Stomach (tissue), 4 donors: ENCODE measurements around the gene SCN8A.

Source experiments
- EP300 ChIP-seq: sonication (generic); formaldehyde crosslinking; IDR thresholded peaks from one replicate; pipeline ENCODE4 v1.6.1; 2017; ENCODE audit warnings: antibody characterized with exemption
- POLR2A ChIP-seq, 4 donors: fragments of 450-650 bp; IDR thresholded peaks; one replicate each; pipeline ENCODE4 v1.6.1; 2016; ENCODE audit warnings: antibody characterized with exemption in 4 of 4, control low read depth in 2 of 4, mild to moderate bottlenecking in 1 of 4, moderate library complexity in 1 of 4
- POLR2AphosphoS5 ChIP-seq, 3 donors: sonication (generic); formaldehyde crosslinking; IDR thresholded peaks; one replicate each; pipeline ENCODE4 v1.6.1; 2016; ENCODE audit warnings: antibody characterized with exemption in 3 of 3
- TF ChIP-seq, protein P1 (sequence below), 7 experiments: fragments of 450-650 bp in 4 of 7; fragments of 200-600 bp in 3 of 7; sonication (generic) in 3 of 7; IDR thresholded peaks; one replicate each; pipeline ENCODE4 v1.5.1; 2016 to 2019; ENCODE audit warnings: antibody characterized with exemption in 7 of 7, control low read depth in 2 of 7, mild to moderate bottlenecking in 1 of 7

DNA sequence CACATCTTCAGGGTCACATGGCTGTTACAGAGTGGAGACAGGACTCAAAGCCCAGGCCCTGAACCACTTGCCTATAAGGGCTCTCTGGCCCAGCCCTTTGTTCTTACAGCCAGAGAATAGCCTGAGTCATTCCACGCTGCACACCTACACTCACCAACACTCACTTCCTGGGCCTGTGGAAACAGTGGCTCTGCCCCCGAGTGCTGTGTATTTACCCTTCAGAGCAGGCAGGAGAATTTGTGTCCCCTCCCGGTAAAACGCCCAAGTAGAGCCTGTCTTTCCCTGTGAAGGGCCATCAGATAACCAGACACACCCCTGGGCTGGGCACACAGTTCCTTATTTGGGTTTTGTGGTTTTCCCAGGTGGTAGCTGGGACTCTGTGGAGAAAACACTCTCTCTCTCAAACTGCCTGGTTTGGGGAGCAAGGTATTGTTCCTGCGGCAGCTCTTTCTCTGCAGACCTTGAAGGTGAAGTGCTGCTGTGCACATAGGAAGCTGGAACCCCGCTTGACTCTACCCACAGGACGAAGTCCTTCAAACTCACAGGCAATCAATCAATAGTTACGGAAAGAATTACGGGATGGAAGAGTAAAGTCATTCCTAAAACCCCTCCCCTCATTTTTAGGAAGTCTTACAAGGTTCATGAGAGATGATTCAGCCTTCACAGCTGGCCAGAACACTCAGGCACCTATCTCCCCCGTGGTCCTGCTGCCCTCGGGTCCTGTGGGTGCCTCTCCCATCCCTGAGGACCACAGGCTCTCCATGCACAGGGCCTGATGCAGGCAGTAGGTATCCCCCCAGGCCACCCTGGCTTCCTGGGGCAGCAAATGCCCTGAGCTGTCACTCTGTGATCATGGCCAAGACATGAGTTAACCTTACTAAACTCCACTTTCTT lies 237.1 kb downstream of the SCN8A start:
- TF ChIP-seq POLR2A (IDR thresholded peaks at IDR 0.05) (no peak), POLR2AphosphoS5 (IDR thresholded peaks at IDR 0.05) (peak in 2 of 3 donors; percentile 10 to 73), EP300 (no peak)
- TF ChIP-seq, protein P1, sequence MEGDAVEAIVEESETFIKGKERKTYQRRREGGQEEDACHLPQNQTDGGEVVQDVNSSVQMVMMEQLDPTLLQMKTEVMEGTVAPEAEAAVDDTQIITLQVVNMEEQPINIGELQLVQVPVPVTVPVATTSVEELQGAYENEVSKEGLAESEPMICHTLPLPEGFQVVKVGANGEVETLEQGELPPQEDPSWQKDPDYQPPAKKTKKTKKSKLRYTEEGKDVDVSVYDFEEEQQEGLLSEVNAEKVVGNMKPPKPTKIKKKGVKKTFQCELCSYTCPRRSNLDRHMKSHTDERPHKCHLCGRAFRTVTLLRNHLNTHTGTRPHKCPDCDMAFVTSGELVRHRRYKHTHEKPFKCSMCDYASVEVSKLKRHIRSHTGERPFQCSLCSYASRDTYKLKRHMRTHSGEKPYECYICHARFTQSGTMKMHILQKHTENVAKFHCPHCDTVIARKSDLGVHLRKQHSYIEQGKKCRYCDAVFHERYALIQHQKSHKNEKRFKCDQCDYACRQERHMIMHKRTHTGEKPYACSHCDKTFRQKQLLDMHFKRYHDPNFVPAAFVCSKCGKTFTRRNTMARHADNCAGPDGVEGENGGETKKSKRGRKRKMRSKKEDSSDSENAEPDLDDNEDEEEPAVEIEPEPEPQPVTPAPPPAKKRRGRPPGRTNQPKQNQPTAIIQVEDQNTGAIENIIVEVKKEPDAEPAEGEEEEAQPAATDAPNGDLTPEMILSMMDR (IDR thresholded peaks at IDR 0.05): no peak
